SK-N-SH treated with all-trans-retinoic acid at 6 μM for 48 hours (cell line): ENCODE results near the gene TNNC2.

Source experiments
- ARNTL ChIP-seq: fragments of 450-650 bp; formaldehyde crosslinking; IDR thresholded peaks from 2 replicates; pipeline ENCODE4 v1.5.0; 2020; ENCODE audit warnings: low read depth, mild to moderate bottlenecking, moderate library complexity, borderline replicate concordance
- CSRNP3 ChIP-seq: fragments of 250-450 bp; sonication (Bioruptor Pico); IDR thresholded peaks from 2 replicates; pipeline ENCODE4 v1.5.1; 2021; ENCODE audit warnings: mild to moderate bottlenecking, moderate library complexity
- GLIS3 ChIP-seq: fragments of 250-450 bp; sonication (Bioruptor Pico); IDR thresholded peaks from 2 replicates; pipeline ENCODE4 v1.5.0; 2020; ENCODE audit warnings: mild to moderate bottlenecking, moderate library complexity
- PATZ1 ChIP-seq: fragments of 250-450 bp; sonication (Bioruptor Pico); IDR thresholded peaks from 2 replicates; pipeline ENCODE4 v1.8.0; 2020; ENCODE audit warnings: mild to moderate bottlenecking, moderate library complexity, borderline replicate concordance
- TOX ChIP-seq: fragments of 250-450 bp; sonication (Bioruptor Pico); IDR thresholded peaks from 2 replicates; pipeline ENCODE4 v1.8.0; 2021; ENCODE audit warnings: mild to moderate bottlenecking, moderate library complexity, borderline replicate concordance
- ZNF565 ChIP-seq: fragments of 450-650 bp; formaldehyde crosslinking; conservative IDR thresholded peaks from 2 replicates; pipeline ENCODE4 v1.5.0; 2020; ENCODE audit warnings: low read depth, mild to moderate bottlenecking, moderate library complexity

GRCh38 chr20:45821947-45822346, 5.2 kb downstream of the TNNC2 start:
- TF ChIP-seq TOX (no peak), GLIS3 (CRISPR knock-in tag) (no peak), CSRNP3 (CRISPR knock-in tag) (no peak), PATZ1 (CRISPR knock-in tag) (no peak), ARNTL (no peak), ZNF565 (CRISPR knock-in tag) (no peak)
